Esophagus squamous epithelium (tissue), 4 donors: ENCODE data around the gene RGS5.

Experiments used
- POLR2A ChIP-seq, 4 donors: fragments of 450-650 bp; IDR thresholded peaks; one replicate each; pipeline ENCODE4 v1.6.1; 2017; ENCODE audit warnings: antibody characterized with exemption in 4 of 4, mild to moderate bottlenecking in 4 of 4, moderate library complexity in 3 of 4
- TF ChIP-seq, protein P1 (sequence below), 6 experiments: fragments of 450-650 bp in 4 of 6; fragments of 200-600 bp in 2 of 6; sonication (generic) in 2 of 6; IDR thresholded peaks; one replicate each; pipeline ENCODE4 v1.5.1; 2016 to 2019; ENCODE audit warnings: antibody characterized with exemption in 6 of 6, mild to moderate bottlenecking in 4 of 6, moderate library complexity in 4 of 6

DNA sequence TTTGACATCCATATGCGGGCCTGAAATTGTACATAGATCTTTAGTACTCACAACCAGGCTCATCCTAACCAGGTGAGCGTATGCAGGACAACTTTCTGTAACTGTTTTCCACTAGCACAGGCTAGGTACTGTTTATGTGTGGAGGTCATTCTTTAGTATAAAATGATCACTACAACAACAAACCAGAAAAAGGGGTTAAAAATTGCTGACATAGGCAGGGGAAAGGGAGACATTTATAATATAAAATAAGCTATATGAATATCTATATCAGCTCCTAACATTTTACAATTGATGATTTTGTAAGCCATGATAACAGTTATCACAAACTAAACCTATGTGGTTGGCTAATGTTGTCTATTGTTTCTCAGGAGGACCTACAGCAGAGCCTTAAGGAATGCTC, 37.6 kb downstream of the RGS5 start:
- TF ChIP-seq, protein P1, sequence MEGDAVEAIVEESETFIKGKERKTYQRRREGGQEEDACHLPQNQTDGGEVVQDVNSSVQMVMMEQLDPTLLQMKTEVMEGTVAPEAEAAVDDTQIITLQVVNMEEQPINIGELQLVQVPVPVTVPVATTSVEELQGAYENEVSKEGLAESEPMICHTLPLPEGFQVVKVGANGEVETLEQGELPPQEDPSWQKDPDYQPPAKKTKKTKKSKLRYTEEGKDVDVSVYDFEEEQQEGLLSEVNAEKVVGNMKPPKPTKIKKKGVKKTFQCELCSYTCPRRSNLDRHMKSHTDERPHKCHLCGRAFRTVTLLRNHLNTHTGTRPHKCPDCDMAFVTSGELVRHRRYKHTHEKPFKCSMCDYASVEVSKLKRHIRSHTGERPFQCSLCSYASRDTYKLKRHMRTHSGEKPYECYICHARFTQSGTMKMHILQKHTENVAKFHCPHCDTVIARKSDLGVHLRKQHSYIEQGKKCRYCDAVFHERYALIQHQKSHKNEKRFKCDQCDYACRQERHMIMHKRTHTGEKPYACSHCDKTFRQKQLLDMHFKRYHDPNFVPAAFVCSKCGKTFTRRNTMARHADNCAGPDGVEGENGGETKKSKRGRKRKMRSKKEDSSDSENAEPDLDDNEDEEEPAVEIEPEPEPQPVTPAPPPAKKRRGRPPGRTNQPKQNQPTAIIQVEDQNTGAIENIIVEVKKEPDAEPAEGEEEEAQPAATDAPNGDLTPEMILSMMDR (IDR thresholded peaks at IDR 0.05), result no peak
- no peak for TF ChIP-seq POLR2A (IDR thresholded peaks at IDR 0.05)
